Esophagus muscularis mucosa (tissue), 4 donors: Measurements from ENCODE around the gene KDM6B. TPM values are rescaled to one million over a fixed set of nuclear protein-coding genes. Genes with fewer than 3 reads are reported as not detected.

Source experiments
- DNase-seq: peaks from one replicate; pipeline ENCODE4 v3.0.0-alpha.2; 2017; ENCODE audit errors: extremely low spot score
- H3K27ac ChIP-seq, 4 donors: fragments of 200-600 bp; sonication (generic); replicated peaks in 1 of 4; 1 replicate in 3 of 4; 2 replicates in 1 of 4; pipeline ENCODE4 v1.5.1; 2016 to 2019; ENCODE audit warnings: mild to moderate bottlenecking in 1 of 4
- H3K27me3 ChIP-seq, 4 donors: fragments of 200-600 bp; sonication (generic); one replicate each; pipeline versions ENCODE4 v1.5.1 to v1.6.0; 2016 to 2019
- H3K36me3 ChIP-seq, 4 donors: fragments of 200-600 bp; sonication (generic); one replicate each; pipeline ENCODE4 v1.5.1; 2016 to 2019
- H3K4me1 ChIP-seq, 4 donors: fragments of 200-600 bp; sonication (generic); one replicate each; pipeline ENCODE4 v1.5.1; 2016 to 2019
- H3K4me3 ChIP-seq, 4 donors: fragments of 200-600 bp; sonication (generic); 1 replicate in 2 of 4; 2 replicates in 2 of 4; pipeline ENCODE4 v1.5.1; 2016 to 2019; ENCODE audit warnings: mild to moderate bottlenecking in 4 of 4, moderate library complexity in 1 of 4
- H3K9me3 ChIP-seq, 4 donors: fragments of 200-600 bp; sonication (generic); 1 replicate in 3 of 4; 2 replicates in 1 of 4; pipeline ENCODE4 v1.5.1; 2016 to 2019
- EP300 ChIP-seq: sonication (generic); formaldehyde crosslinking; IDR thresholded peaks from one replicate; pipeline ENCODE4 v1.6.1; 2017; ENCODE audit warnings: antibody characterized with exemption
- POLR2A ChIP-seq: fragments of 450-650 bp; IDR thresholded peaks from one replicate; pipeline ENCODE4 v1.6.1; 2017; ENCODE audit warnings: antibody characterized with exemption, moderate library complexity, mild to moderate bottlenecking, low read depth
- POLR2AphosphoS5 ChIP-seq, 2 donors: sonication (generic); formaldehyde crosslinking; IDR thresholded peaks; one replicate each; pipeline ENCODE4 v1.6.1; 2017; ENCODE audit warnings: antibody characterized with exemption in 2 of 2
- WGBS: methylation state at CpG from one replicate; pipeline ENCODE4 v1.1.5; 2018; 5-methylcytosine and 5-hydroxymethylcytosine counted together
- intact Hi-C: fragments of 100-400 bp; cut with DNase I; formaldehyde crosslinking; loops from one replicate; pipeline ENCODE4 v1.15.1; 2023
- total RNA-seq, 4 donors: library from RNA; depleted of rRNA; stranded (reverse); fragments of >200 nt; gene quantifications; one replicate each; pipeline versions ENCODE4 v1.1.0 to v1.2.1, GENCODE V29; 2016
- TF ChIP-seq, protein P1 (sequence below), 3 experiments: fragments of 200-600 bp in 2 of 3; fragments of 450-650 bp in 1 of 3; sonication (generic) in 2 of 3; IDR thresholded peaks; one replicate each; pipeline ENCODE4 v1.5.1; 2017 to 2019; ENCODE audit warnings: antibody characterized with exemption in 3 of 3, mild to moderate bottlenecking in 2 of 3, moderate library complexity in 1 of 3

KDM6B gene
- total RNA-seq, 4 donors from 2014 or later = 10.8 to 101 (median 15.1) TPM

DNA sequence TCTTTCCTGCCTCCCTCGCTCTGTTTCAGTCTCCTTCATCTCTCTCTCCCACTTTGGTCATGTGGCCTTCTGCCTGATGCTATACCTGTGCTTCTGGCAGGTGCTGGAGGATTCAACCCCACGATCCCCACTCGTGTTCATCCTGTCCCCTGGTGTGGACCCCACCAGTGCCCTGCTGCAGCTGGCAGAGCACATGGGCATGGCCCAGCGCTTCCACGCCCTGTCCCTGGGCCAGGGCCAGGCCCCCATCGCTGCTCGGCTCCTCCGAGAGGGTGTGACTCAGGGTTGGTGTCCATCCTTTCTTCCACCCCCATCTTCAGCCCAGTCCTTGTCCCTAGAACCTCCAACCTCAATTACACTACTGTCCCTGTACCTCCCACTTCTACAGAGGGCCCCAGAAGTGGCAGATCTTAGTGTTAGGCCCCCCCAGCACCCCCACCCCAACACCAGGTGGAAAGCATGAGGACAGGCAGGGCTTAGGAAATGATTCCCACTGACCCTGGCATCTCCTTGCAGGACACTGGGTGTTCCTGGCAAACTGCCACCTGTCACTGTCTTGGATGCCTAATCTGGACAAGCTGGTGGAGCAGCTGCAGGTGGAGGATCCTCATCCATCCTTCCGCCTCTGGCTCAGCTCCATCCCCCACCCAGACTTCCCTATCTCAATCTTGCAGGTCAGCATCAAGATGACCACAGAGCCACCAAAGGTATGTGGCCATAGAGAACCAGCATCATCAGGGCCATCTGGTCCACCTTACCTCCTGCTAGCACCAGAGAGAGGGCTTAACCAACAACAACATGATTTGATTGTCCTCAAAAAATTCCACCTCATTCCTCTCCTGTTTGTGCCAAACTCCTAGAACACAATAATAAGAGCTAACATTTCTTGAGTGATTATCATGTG, 9.7 kb upstream of the KDM6B start:
- H3K27ac ChIP-seq = no peak overlapping the region
- WGBS = 89% methylated on average over 9 of the region's 9 CpGs
- peaks cover 0 to 9% (median 4%) of the 10 kb centered on the region in 4 donors for H3K4me1 ChIP-seq
- no peaks in the 10 kb centered on the region for H3K9me3 ChIP-seq
- no peak for DNase-seq
- H3K27me3 ChIP-seq = no peaks in the 10 kb centered on the region
- intact Hi-C loops = loop anchor here (5.0 to 10.0 kb wide), 2 partner anchors 68 to 79 kb away; no protein-coding TSS in a partner anchor
- TF ChIP-seq EP300 (no peak), POLR2A (no peak)
- TF ChIP-seq, protein P1, sequence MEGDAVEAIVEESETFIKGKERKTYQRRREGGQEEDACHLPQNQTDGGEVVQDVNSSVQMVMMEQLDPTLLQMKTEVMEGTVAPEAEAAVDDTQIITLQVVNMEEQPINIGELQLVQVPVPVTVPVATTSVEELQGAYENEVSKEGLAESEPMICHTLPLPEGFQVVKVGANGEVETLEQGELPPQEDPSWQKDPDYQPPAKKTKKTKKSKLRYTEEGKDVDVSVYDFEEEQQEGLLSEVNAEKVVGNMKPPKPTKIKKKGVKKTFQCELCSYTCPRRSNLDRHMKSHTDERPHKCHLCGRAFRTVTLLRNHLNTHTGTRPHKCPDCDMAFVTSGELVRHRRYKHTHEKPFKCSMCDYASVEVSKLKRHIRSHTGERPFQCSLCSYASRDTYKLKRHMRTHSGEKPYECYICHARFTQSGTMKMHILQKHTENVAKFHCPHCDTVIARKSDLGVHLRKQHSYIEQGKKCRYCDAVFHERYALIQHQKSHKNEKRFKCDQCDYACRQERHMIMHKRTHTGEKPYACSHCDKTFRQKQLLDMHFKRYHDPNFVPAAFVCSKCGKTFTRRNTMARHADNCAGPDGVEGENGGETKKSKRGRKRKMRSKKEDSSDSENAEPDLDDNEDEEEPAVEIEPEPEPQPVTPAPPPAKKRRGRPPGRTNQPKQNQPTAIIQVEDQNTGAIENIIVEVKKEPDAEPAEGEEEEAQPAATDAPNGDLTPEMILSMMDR (IDR thresholded peaks at IDR 0.05) = no peak
- no peak overlapping the region for H3K4me3 ChIP-seq
- no peaks in the 10 kb centered on the region for H3K36me3 ChIP-seq

DNA sequence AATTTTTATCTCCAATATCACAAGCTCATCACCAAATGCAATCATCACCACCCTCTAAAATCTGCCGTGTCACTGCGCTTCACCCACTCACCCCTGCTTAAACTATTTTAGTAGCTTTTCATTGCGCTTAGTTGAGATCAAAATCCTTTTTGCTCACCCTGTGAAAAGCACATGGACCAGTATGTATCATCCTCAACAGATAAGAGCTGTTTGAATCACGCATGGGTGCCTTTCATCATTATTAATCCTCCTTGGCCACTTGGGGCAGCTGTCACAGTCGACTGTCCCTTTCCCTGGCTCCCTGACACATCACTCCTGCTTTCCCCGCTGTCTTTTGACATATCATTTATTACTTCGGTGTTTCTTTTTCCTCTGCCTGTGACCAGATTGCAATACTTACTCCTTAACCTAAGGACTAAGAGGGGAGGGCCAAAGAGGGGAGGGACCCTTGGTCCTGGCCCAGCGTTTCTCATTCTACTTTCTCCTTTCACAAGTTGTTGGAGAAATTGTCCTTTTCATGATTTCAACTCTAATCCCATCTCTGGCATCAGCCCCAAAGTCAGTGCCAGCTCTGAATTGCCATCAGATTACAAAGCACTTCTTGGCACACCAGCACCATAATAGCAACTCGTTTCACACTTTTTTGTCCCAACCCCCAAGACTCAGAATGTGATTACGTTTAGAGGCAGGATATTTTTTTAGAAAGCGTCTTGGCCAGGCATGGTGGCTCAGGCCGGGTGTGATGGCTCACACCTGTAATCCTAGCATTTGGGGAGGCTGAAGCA, 8.6 kb upstream of the KDM6B start:
- DNase-seq = no peak
- Histone ChIP-seq H3K36me3 (no peaks in the 10 kb centered on the region), H3K4me1 (peaks cover 0 to 9% (median 4%) of the 10 kb centered on the region in 4 donors), H3K27ac (no peak overlapping the region), H3K27me3 (no peaks in the 10 kb centered on the region), H3K4me3 (no peak overlapping the region), H3K9me3 (no peaks in the 10 kb centered on the region)
- 40% methylated on average over 11 of the region's 12 CpGs for WGBS
- no peak for TF ChIP-seq POLR2A
- TF ChIP-seq, protein P1 (IDR thresholded peaks at IDR 0.05) = no peak
- TF ChIP-seq EP300 = no peak
- intact Hi-C loops = loop anchor here (10.0 kb wide), 1 partner anchor 81 kb away; no protein-coding TSS in a partner anchor

DNA sequence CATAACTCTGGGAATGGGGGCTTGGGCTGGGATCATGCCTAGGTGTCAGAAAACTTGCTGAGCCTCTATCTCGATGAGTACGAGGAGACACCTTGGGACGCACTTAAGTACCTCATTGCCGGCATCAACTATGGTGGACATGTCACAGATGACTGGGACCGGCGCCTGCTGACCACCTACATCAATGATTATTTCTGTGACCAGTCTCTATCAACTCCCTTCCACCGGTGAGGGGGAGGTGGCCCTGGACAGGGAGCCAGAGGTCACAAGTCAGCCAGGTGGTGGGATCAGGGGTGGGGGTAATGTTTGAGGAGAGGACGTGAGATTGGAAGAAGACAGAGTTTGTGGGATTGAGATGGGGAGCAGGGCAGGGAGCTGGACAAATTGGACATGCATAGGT, 3.4 kb upstream of the KDM6B start:
- TF ChIP-seq, protein P1 (IDR thresholded peaks at IDR 0.05) = no peak
- no peak for TF ChIP-seq POLR2AphosphoS5 (IDR thresholded peaks at IDR 0.05)
- no peak for TF ChIP-seq POLR2A
- TF ChIP-seq EP300 = no peak
- Histone ChIP-seq H3K4me3 (no peak overlapping the region), H3K4me1 (peaks cover 5 to 15% (median 11%) of the 10 kb centered on the region in 4 donors), H3K36me3 (no peaks in the 10 kb centered on the region), H3K9me3 (no peaks in the 10 kb centered on the region), H3K27ac (no peak overlapping the region), H3K27me3 (no peaks in the 10 kb centered on the region)
- WGBS = 90% methylated on average over 7 of the region's 8 CpGs
- intact Hi-C loops = no loop called here
- no peak for DNase-seq

DNA sequence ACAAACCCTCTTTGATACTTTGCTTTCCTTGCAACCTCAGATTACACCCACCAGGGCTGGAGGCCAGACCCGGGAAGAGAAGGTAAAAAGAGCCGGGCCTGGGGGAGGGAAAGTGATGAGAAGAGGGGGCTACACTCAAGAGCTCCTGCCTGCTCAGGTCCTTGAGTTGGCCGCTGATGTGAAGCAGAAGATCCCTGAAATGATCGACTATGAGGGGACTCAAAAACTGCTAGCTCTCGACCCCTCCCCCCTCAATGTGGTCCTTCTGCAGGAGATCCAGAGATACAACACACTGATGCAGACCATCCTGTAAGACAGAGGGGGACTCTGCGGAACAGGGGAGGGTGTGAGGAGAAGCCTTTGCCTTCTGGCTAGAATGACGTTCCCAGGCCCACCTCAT, 2.8 kb upstream of the KDM6B start:
- intact Hi-C loops = no loop called here
- no peak for DNase-seq

More for the DNA sequence above, 2.8 kb upstream of the KDM6B start:
- Histone ChIP-seq H3K27me3 (no peaks in the 10 kb centered on the region), H3K4me1 (peaks cover 7 to 16% (median 13%) of the 10 kb centered on the region in 4 donors), H3K36me3 (no peaks in the 10 kb centered on the region), H3K27ac (no peak overlapping the region), H3K4me3 (no peak overlapping the region), H3K9me3 (no peaks in the 10 kb centered on the region)
- TF ChIP-seq, protein P1 (IDR thresholded peaks at IDR 0.05) = no peak
- TF ChIP-seq EP300 (no peak), POLR2AphosphoS5 (IDR thresholded peaks at IDR 0.05) (no peak), POLR2A (no peak)
- 81% methylated on average over 7 of the region's 7 CpGs for WGBS
